ENCODE measurements around the gene DST. TPM values are rescaled to one million over a fixed set of nuclear protein-coding genes. Genes with fewer than 3 reads are reported as not detected.

DST gene
- total RNA-seq, 1 experiment from 2014 or later, result 91.9 TPM

GRCh38 chr6:56477241-56477640 lies 165.4 kb downstream of the DST start:
- no peak overlapping the region for H3K4ac ChIP-seq (ENCODE audit: low read depth, low read length)
- H3K79me1 ChIP-seq (ENCODE audit: insufficient read depth, low read depth, low read length, poor library complexity, severe bottlenecking), result no peaks in the 10 kb centered on the region
- no peaks in the 10 kb centered on the region for H3K79me2 ChIP-seq (ENCODE audit: insufficient read depth, low read length)
- H2BK15ac ChIP-seq (ENCODE audit: low read depth, low read length), result no peak overlapping the region
- H2BK12ac ChIP-seq (ENCODE audit: insufficient read length, low read depth, low read length), result no peak overlapping the region
- H3K23me2 ChIP-seq (ENCODE audit: insufficient read length, low read depth, low read length, poor library complexity, severe bottlenecking), result no peaks in the 10 kb centered on the region
- H3K27me3 Mint-ChIP-seq (ENCODE audit: low read depth), result no peaks in the 10 kb centered on the region
- H3K4me3 Mint-ChIP-seq, result no peak overlapping the region
- H3T11ph ChIP-seq (ENCODE audit: low read length), result no peak overlapping the region
- H3K9ac ChIP-seq (ENCODE audit: extremely low read depth, insufficient read length, low read length), result no peak overlapping the region
- peak overlapping the region in 1 of 3 experiments; percentile 30; a peak in 1 of 7 replicates for H3K27ac Mint-ChIP-seq
- H2BK5ac ChIP-seq (ENCODE audit: insufficient read length, low read length), result no peak overlapping the region
- H3K27me3 ChIP-seq (ENCODE audit: insufficient read depth, low read length), result no peaks in the 10 kb centered on the region
- no peaks in the 10 kb centered on the region for H3K4me1 ChIP-seq (ENCODE audit: insufficient read depth, low read length)
- H3K4me1 Mint-ChIP-seq, result peaks cover 5 to 6% of the 10 kb centered on the region in 2 experiments; a peak in 3 of 4 replicates
- no peak overlapping the region for H3K14ac ChIP-seq (ENCODE audit: insufficient read depth, low read length)
- TF ChIP-seq CTCF (conservative IDR thresholded peaks at IDR 0.05), result no peak
- no peaks in the 10 kb centered on the region for H3K9me3 ChIP-seq (ENCODE audit: control insufficient read depth, low read depth, low read length)
- H2BK20ac ChIP-seq (ENCODE audit: low read depth, low read length, poor library complexity, severe bottlenecking), result no peak overlapping the region
- H3K9me3 Mint-ChIP-seq, result peaks cover 0 to 6% of the 10 kb centered on the region in 2 experiments; a peak in 2 of 5 replicates
- H3K4me2 ChIP-seq (ENCODE audit: insufficient read depth, insufficient read length, low read length), result no peak overlapping the region
- no peak overlapping the region for H3K18ac ChIP-seq (ENCODE audit: insufficient read length, low read depth, low read length)
- DNase-seq, result no peak
- H2AK5ac ChIP-seq (ENCODE audit: insufficient read length, low read length), result no peak overlapping the region
- H3K23ac ChIP-seq (ENCODE audit: insufficient read length, low read depth, low read length), result no peak overlapping the region
- no peak overlapping the region for H2BK120ac ChIP-seq (ENCODE audit: low read depth, low read length, poor library complexity, severe bottlenecking)
- H4K91ac ChIP-seq (ENCODE audit: insufficient read length, low read depth, low read length), result no peak overlapping the region
- no peak overlapping the region for H3K56ac ChIP-seq (ENCODE audit: insufficient read length, low read depth, low read length)
- no peak overlapping the region for H3K27ac ChIP-seq (ENCODE audit: insufficient read length, low read depth, low read length)
- no peak overlapping the region for H4K5ac ChIP-seq (ENCODE audit: insufficient read length, low read depth, low read length)
- no peak overlapping the region for H4K8ac ChIP-seq (replicated peaks; ENCODE audit: insufficient read length, low read depth, low read length)
- H2AFZ ChIP-seq (ENCODE audit: low read length), result no peak overlapping the region
- H4K20me1 ChIP-seq (ENCODE audit: control insufficient read depth, insufficient read depth, insufficient read length), result no peaks in the 10 kb centered on the region
- H3K36me3 Mint-ChIP-seq (ENCODE audit: insufficient read depth in 1 of 3, low read depth in 3 of 3), result peaks cover 36 to 72% (median 63%) of the 10 kb centered on the region in 3 experiments
- WGBS (ENCODE audit: extremely low coverage, insufficient read length, low lambda C conversion rate), result no CpG with 5 or more reads among the region's 5 CpGs
